Uterus (tissue), 4 donors: Measurements from ENCODE around the gene PGAP2. TPM values are rescaled to one million over a fixed set of nuclear protein-coding genes. Genes with fewer than 3 reads are reported as not detected.
A peak's percentile ranks its signal among the peaks of the same experiment; 100 is the strongest.

ENCODE experiments used
- DNase-seq, 2 donors: peaks; one replicate each; pipeline ENCODE4 v3.0.0-alpha.2; 2019 to 2020
- H3K27ac ChIP-seq, 2 donors: fragments of 200-600 bp; sonication (generic); 1 replicate in 1 of 2; 2 replicates in 1 of 2; pipeline ENCODE4 v1.5.1; 2016 to 2018
- H3K27me3 ChIP-seq, 2 donors: fragments of 200-600 bp; sonication (generic); one replicate each; pipeline ENCODE4 v1.5.1; 2018 to 2019; ENCODE audit warnings: control low read depth in 1 of 2
- H3K36me3 ChIP-seq, 2 donors: fragments of 200-600 bp; sonication (generic); one replicate each; pipeline ENCODE4 v1.5.1; 2019; ENCODE audit warnings: control low read depth in 1 of 2
- H3K4me1 ChIP-seq, 2 donors: fragments of 200-600 bp; sonication (generic); one replicate each; pipeline ENCODE4 v1.5.1; 2018 to 2019; ENCODE audit warnings: control low read depth in 1 of 2
- H3K4me3 ChIP-seq, 2 donors: fragments of 200-600 bp; sonication (generic); 1 replicate in 1 of 2; 2 replicates in 1 of 2; pipeline ENCODE4 v1.5.1; 2018 to 2019; ENCODE audit warnings: mild to moderate bottlenecking in 1 of 2
- H3K9me3 ChIP-seq, 2 donors: fragments of 200-600 bp; sonication (generic); one replicate each; pipeline ENCODE4 v1.5.1; 2019; ENCODE audit warnings: control low read depth in 1 of 2
- POLR2A ChIP-seq, 2 donors: fragments of 450-650 bp; IDR thresholded peaks; one replicate each; pipeline ENCODE4 v1.6.1; 2016; ENCODE audit warnings: antibody characterized with exemption in 2 of 2, mild to moderate bottlenecking in 1 of 2, moderate library complexity in 1 of 2
- intact Hi-C: fragments of 100-400 bp; cut with DNase I; formaldehyde crosslinking; loops from one replicate; pipeline ENCODE4 v1.15.1; 2023; ENCODE audit warnings: low total_unique reads
- total RNA-seq, 4 donors: library from RNA; depleted of rRNA in 3 of 4; stranded (reverse); fragments of >200 nt in 3 of 4; gene quantifications; one replicate each; pipeline versions ENCODE4 v1.1.0 to v1.2.4, GENCODE V29; 2014 to 2023
- TF ChIP-seq, protein P1 (sequence below), 4 experiments: fragments of 200-600 bp in 2 of 4; fragments of 450-650 bp in 2 of 4; sonication (generic) in 2 of 4; IDR thresholded peaks; one replicate each; pipeline ENCODE4 v1.5.1; 2016 to 2019; ENCODE audit warnings: antibody characterized with exemption in 4 of 4, mild to moderate bottlenecking in 2 of 4, moderate library complexity in 1 of 4
- donor health status: DM: yes; HTN: yes; CAD: no.

The PGAP2 gene
- total RNA-seq, 4 donors from 2014 or later: 12.2 to 16.5 (median 13.8) TPM; not detected in 1

DNA sequence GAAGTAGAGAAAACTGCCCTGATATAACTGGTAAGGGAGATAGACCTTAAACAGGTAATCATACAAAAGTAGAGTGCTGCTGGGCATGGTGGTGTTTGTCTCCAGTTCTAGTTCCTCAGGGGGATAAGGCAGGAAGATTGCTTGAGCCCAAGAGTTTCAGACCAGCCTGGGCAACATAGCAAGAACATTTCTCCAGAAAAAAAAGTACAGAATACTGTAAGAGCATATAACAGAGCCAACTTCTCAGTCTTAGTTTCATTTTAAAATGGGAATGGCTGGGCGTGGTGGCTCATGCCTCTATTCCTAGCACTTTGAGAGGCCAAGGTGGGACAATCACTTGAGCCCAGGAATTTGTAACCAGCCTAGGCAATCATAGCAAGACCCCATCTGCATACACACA lies 36.9 kb downstream of the PGAP2 start:
- no peaks in the 10 kb centered on the region for H3K36me3 ChIP-seq
- intact Hi-C loops: loop anchor here (5.0 kb wide), 1 partner anchor 227 kb away; no protein-coding TSS in a partner anchor
- H3K27ac ChIP-seq: no peak overlapping the region
- no peaks in the 10 kb centered on the region for H3K9me3 ChIP-seq
- TF ChIP-seq, protein P1, sequence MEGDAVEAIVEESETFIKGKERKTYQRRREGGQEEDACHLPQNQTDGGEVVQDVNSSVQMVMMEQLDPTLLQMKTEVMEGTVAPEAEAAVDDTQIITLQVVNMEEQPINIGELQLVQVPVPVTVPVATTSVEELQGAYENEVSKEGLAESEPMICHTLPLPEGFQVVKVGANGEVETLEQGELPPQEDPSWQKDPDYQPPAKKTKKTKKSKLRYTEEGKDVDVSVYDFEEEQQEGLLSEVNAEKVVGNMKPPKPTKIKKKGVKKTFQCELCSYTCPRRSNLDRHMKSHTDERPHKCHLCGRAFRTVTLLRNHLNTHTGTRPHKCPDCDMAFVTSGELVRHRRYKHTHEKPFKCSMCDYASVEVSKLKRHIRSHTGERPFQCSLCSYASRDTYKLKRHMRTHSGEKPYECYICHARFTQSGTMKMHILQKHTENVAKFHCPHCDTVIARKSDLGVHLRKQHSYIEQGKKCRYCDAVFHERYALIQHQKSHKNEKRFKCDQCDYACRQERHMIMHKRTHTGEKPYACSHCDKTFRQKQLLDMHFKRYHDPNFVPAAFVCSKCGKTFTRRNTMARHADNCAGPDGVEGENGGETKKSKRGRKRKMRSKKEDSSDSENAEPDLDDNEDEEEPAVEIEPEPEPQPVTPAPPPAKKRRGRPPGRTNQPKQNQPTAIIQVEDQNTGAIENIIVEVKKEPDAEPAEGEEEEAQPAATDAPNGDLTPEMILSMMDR (IDR thresholded peaks at IDR 0.05): no peak
- TF ChIP-seq POLR2A (IDR thresholded peaks at IDR 0.05): no peak
- no peak overlapping the region for H3K4me3 ChIP-seq
- DNase-seq: no peak
- H3K27me3 ChIP-seq: no peaks in the 10 kb centered on the region
- H3K4me1 ChIP-seq: no peaks in the 10 kb centered on the region

DNA sequence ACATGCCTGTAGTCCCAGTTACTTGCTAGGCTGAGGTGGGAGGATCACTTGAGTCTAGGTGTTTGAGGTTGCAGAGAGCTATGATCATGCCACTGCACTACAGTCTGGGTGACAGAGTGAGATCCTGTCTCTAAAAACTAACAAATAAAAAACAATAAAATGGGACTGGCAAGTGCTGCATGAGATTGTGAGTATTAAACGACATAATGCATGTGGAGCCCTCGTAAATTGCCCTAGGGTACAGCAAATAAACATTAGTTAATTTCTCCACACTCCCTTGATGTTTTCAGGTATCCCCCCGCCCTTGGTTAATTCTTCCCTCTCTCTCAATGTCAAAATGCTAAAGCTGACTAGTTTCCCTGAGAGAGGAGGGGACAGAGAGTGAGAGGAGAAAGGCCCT lies 37.3 kb downstream of the PGAP2 start:
- Histone ChIP-seq H3K27ac (no peak overlapping the region), H3K36me3 (no peaks in the 10 kb centered on the region), H3K27me3 (no peaks in the 10 kb centered on the region), H3K9me3 (no peaks in the 10 kb centered on the region), H3K4me1 (no peaks in the 10 kb centered on the region), H3K4me3 (no peak overlapping the region)
- TF ChIP-seq, protein P1 (IDR thresholded peaks at IDR 0.05): no peak
- TF ChIP-seq POLR2A (IDR thresholded peaks at IDR 0.05): no peak
- DNase-seq: no peak
- intact Hi-C loops: loop anchor here (5.0 kb wide), 1 partner anchor 227 kb away; no protein-coding TSS in a partner anchor

DNA sequence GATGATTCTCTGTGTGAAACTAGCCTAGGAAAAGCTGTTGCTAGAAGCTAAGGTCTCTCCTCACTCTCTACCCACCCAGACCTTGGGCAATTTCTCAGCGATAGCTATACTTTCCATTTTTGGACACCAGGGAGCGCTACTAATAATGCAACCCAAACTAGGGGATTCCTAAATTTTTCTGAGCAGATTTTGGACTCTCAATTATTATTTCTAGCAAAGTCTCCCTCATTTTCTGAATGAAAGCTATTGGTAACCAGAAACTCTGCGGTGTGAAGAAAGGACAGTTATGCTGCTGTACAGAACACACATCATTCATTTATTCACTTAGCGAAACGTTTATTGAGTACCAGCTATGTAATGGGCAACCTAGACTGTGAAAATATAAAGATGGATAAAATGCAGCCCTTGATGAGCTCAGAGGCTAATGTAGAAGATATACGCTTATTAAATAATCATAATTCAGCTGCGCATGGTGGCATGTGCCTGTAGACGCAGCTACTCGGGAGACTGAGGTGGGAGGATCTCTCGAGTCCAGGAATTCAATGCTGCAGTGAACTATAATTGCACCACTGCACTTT lies 41.0 kb downstream of the PGAP2 start:
- TF ChIP-seq, protein P1 (IDR thresholded peaks at IDR 0.05): peak; percentile 52 to 75 (median 68)
- TF ChIP-seq POLR2A (IDR thresholded peaks at IDR 0.05): no peak
- Histone ChIP-seq H3K36me3 (no peaks in the 10 kb centered on the region), H3K27me3 (no peaks in the 10 kb centered on the region), H3K4me3 (no peak overlapping the region), H3K9me3 (no peaks in the 10 kb centered on the region), H3K4me1 (no peaks in the 10 kb centered on the region), H3K27ac (no peak overlapping the region)
- no peak for DNase-seq
- intact Hi-C loops: loop anchor here (5.0 kb wide), 1 partner anchor 223 kb away; no protein-coding TSS in a partner anchor

DNA sequence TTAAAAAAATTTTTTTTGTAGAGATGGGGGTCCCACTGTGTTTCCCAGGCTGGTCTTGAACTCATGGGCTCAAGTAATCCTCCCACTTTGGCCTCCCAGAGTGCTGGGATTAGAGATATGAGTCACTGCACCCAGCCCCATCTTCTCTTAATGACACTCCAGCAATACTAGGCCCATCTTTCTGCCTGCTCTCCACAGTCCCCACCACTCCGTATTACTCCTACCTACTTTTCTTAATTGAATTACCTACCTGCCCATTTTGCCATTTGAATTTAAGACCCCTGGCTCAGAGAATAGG lies 45.1 kb downstream of the PGAP2 start:
- H3K27ac ChIP-seq: no peak overlapping the region
- no peak for TF ChIP-seq POLR2A (IDR thresholded peaks at IDR 0.05)
- TF ChIP-seq, protein P1 (IDR thresholded peaks at IDR 0.05): no peak
- no peaks in the 10 kb centered on the region for H3K27me3 ChIP-seq
- no peaks in the 10 kb centered on the region for H3K36me3 ChIP-seq
- no peak overlapping the region for H3K4me3 ChIP-seq
- intact Hi-C loops: no loop called here
- DNase-seq: no peak
- H3K9me3 ChIP-seq: no peaks in the 10 kb centered on the region
- H3K4me1 ChIP-seq: no peaks in the 10 kb centered on the region

DNA sequence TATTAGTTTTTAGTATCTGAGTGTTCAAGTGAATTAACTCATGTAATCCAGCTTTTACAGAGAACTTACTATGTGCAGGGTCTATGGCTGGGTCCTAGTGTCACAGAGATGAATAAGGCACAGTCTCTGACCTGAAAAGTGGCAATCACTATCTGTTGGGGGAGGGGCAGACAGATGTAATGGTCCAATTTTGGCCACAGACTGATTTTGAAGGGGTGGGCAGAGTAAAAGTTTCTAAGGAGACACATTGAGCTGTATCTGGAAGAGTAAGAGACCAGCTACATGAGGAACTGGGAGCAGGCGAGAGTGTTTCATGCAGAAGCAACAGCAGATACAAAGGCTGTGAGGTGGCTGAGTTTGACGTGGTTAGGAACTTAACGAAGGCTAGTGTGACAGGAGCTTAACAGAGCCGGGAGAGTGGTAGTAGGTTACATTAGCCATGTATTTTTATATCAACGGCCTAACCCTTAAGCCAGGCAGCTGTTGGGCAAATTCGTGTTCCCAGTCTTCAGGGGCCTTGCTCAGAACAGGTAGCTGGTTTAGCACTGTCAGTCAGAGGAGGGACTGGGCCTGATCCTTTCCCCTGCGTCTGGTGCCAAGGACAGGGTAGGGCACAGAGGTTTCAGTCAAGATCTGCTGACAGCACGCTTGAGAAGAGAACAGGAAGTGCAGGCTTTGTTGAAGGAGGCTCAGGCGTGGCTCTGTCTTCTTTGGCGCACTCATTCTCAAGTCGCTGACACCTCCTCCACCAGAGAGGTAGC lies 45.7 kb downstream of the PGAP2 start:
- peak overlapping the region; percentile 87 to 95 for H3K27ac ChIP-seq
- no peak for TF ChIP-seq POLR2A (IDR thresholded peaks at IDR 0.05)
- TF ChIP-seq, protein P1 (IDR thresholded peaks at IDR 0.05): no peak
- no peaks in the 10 kb centered on the region for H3K36me3 ChIP-seq
- H3K27me3 ChIP-seq: no peaks in the 10 kb centered on the region
- peak; percentile 28 to 34 for DNase-seq
- no peaks in the 10 kb centered on the region for H3K9me3 ChIP-seq
- intact Hi-C loops: no loop called here
- H3K4me3 ChIP-seq: no peak overlapping the region
- H3K4me1 ChIP-seq: peaks cover under 1 to 3% of the 10 kb centered on the region in 2 donors
